GM19467 (cell line): ENCODE measurements around the gene TPP2.

Source experiments
- ATAC-seq: cut with Tn5 transposase; IDR thresholded peaks from one replicate; pipeline ENCODE4 v1.9.1; 2021; ENCODE audit warnings: mild to moderate bottlenecking, moderate library complexity; ENCODE audit not compliant: unreplicated experiment

The TPP2 gene

DNA sequence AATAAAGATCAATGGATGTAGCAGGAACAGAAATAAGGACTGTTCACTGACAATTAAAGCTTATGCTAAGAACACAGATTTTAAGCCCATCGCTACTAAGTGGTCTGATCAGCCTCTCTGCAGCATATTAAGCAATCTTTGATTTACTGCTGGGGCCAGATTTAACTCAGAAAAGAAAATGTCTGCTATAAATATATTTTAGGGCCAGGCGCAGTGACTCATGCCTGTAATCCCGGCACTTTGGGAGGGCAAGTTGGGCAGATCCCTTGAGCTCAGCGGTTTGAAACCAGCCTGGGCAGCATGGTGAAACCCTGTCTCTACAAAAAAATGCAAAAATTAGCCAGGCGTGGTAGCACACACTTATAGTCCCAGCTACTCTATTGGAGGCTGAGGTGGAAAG lies 55.1 kb downstream of the TPP2 start:
- no peak for ATAC-seq

DNA sequence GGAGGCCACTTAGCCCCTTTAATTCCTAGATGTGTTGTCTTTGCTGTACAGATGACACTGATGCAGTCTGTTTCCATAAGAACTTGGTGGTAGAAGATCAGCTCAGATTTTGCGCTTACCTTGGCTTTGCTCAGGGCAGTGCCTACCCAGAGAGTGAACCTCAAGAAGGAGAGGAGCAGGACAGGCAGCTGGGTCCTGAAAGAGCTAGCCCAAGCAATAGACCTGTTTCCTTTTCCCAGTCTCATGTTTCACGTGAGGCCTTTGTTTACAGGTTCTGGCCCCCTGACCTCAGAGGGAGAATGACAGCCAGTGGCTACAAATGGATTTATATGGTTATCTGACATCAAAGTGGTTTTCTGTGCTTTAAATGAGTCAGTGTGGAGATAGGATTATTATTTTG lies 58.0 kb downstream of the TPP2 start:
- no peak for ATAC-seq

DNA sequence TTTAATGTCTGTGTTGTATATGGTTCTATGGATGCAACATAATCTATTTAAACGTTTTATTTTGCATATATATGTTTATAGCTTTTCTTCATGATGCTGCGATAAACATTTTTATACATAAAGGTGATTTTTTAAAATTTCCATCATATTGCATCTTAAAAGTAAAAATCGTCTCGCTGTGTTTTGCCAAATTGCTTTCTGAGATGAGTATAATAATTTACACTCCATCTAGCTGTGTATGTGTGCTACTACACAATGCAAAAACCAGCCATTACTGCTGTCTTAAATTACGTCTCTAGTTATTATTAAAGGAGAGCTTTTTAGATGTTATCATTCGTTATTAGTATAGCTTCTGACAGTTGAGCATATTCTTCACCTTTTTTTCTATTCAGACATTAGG lies 60.8 kb downstream of the TPP2 start:
- no peak for ATAC-seq

DNA sequence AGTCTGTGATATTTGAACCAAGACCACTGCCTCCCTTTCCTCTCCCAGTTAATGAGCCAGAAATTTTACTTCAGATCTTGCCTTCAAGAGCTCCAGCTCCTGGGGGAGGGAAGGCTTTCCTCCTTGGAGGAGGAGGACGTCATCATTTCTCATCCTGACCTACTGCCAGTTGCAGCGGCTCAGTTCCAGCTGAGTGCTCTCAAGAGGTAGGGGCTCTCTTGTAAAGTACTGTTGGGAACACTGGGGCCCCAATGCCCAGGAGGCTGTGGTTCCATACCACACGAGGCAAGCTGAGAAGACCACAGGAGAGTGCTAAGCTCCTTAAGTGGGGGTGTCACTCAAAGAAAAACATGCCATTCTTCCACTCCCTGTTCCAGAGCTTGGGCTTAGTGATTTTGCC lies 61.9 kb downstream of the TPP2 start:
- ATAC-seq, result no peak

DNA sequence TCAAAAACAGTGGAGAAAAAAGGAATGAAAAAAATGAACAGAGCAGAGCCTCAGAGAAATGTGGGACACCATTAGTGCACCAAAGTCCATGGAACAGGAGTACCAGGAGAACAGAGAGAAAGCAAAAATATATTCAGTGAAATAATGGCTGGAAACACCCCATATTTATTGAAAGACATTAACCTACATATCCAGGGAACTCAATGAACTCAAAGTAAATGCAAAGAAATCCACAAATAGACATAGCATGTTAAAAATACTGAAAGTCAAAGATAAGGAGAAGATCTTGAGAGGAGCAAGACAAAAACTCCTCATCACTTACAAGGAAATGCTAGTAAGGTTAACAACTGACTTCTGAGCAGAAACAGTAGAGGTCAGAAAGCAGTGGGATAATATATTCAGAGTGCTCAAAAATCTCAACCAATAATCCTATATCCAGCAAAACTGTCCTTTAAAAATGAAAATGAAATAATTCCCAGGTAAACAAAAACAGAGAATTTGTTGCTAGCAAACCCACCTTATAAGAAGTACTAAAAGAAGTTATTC lies 62.5 kb downstream of the TPP2 start:
- ATAC-seq, result no peak

DNA sequence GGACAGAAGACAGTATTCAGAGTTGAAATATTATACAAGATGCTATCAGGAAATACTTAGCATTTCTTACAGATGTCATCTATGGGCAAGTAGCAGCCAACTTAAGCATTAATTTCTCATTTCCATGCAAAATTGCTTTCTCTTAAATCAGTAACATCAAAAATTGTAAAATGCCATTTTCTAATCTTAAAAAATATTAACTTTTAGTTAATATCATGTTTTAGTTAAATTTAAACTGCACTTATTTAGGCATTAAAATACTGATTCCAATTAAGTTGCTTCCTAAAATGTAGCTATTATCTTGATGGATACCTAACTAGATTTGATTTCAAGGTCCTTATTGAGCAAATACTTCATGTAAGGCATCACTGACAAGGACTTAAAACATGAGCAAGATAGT lies 70.2 kb downstream of the TPP2 start:
- ATAC-seq, result no peak

DNA sequence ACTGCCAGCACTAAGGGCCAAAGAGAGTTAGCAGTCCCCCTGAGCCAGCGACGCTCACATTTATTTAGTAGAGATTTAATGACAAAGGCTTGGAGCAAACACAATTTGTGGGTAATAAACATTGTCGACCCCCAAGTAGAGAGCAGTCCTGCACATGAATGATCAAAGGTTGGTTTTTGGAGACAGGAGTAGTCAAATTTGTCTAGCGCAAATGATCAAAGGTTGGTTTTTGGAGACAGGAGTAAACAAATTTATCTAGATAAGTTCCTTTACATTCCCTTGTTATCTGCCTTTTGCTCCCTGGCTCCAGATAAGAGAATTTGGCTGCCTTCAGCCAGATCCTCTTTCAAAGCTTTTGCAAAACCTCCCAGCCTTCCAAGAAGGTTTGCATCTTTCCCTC lies 71.1 kb downstream of the TPP2 start:
- no peak for ATAC-seq

DNA sequence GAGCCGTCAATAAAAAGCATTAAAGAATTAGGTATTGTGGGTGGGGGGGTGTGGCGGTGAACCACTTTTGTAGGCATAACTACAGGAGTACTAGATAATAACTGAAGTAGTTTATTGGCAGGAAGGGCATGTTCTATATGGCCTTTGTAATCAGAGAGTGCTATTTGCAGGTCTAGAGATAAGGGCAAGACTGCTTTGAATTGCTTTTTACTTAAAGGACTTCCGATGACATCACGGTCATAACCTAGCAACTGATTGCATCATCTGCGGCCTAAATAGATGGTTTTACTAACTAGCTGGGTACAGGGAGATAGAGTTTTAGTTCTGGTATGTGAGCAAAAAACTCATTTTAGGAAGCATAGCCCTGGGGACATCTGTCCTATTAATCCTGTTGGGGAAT lies 73.3 kb downstream of the TPP2 start:
- ATAC-seq, result no peak

DNA sequence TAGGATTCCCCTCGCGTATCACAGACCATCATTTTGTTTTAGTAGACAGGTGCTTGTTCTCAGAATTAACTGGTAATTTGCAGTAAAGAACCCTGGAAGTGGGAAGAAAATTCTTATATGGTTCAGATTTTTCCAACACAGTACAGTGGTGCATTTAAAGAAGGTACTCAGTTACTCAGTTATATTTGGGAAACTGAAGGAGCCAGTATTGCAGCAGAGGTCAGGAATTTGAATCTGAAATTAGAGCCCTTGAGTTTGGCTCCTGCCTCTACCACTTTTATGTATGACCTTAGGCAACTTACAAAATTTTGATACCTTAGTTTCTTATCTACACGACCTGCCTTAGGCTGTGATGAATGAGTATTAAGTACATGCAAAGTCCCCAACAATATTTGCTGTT lies 78.3 kb downstream of the TPP2 start:
- no peak for ATAC-seq

DNA sequence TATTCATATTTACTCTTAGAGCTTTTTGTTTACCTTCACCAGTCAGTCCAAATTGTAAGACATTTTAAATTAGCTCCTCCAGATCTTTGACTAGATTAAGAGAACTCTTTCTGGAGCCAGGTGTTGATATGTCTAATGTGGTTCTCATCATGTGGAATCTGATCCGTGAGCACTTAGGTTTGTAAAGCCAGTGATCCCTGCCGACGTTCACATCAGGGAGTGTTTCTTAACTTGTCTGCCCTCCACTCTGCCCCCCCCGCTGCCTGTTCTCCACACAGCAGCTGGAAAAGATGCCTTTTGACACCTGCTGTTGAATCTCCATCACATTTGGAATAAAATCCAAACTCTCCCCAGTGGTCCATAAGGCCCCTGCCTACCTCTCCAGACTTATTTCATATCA lies 80.3 kb downstream of the TPP2 start:
- no peak for ATAC-seq

DNA sequence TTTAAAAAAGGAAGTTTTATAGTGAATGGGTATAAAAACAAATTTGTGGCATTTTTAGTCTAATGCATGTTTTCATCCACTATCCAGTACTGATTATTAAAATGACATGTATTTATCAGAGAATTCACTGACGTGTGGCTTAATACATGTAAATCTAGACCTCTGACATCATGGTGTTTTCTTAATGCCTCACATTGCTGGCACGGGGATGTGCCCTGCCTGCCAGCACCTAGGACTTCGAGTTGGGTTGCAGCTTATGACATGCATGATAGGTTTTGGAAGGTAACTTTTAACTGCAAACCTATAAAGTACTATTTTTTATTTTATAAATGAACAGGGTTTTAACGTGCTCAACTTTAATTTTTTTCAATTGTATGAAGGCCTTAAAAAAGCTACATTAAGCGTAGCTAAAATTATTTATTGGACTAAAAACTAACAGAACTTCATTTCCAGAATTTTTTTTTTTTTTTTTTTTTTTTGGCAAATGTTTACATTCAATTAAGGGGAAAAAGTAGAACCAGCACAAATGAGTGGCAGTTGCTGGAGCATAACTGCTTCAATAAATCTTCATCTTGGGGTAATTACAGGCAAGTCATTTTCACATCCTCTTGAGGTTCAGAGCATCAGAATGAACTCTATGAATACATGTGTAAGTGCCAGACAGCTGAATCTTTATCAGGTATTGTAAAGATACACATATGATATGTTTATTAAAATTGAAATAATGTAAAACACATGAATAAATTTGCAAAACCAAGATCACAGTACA lies 81.7 kb downstream of the TPP2 start:
- ATAC-seq, result no peak

DNA sequence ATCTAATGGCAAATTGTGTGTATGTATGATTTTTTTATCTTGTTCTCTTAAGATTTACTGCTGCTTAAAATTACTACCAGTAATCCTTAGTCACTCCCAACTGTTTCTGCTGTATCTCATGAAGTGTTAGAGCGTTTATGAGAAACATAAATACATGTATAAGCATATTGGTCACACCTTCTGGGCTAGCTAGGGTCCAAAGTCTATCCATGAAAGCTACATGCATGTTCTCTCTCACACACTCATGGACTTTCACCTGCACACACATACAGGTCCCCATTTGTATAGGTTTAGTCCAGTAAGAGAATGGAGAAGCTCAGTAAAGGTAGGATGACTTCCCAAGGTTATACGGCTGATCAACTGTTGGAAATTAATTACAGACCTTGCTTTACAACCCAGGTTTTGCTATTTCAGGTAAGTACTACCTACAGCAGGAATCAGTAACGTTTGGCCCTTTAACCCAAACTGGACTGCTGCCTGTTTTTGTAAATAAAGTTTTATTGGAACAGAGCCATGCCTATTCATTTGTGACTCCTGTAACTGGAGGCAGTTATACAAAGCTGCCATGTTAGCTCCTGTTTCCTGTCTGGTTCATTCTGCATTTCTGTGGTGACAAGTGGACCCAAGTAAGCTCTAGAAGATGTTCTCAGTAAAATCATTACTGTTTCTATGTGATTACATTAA lies 82.8 kb downstream of the TPP2 start:
- ATAC-seq, result no peak

DNA sequence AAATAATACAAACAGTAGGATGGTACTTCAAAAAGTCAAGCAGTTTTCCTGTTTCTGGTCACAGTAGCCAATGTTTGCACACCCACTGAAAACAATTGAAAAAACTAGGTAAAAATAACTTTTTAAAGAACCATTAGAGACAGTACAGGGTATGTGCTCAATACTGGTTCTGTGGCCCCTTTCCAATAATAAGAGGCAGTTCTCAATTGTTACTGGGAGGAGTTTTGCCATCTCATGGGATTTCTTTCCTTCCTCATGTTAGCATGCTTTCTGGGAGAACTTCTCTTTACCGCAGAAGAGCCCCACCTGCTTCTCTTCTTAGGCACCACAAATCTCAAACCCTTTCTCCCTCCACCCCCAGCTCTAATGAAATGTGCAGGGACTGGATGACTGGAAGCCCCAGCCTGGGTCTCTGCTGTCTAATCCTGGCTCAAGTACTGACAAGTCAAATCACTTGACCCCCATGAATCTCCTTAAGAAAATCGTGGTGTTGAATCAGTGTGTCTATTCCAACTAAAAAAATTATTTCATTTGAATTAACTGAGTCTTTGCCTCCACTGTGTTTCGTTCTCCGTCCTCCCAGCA lies 83.4 kb downstream of the TPP2 start:
- no peak for ATAC-seq

DNA sequence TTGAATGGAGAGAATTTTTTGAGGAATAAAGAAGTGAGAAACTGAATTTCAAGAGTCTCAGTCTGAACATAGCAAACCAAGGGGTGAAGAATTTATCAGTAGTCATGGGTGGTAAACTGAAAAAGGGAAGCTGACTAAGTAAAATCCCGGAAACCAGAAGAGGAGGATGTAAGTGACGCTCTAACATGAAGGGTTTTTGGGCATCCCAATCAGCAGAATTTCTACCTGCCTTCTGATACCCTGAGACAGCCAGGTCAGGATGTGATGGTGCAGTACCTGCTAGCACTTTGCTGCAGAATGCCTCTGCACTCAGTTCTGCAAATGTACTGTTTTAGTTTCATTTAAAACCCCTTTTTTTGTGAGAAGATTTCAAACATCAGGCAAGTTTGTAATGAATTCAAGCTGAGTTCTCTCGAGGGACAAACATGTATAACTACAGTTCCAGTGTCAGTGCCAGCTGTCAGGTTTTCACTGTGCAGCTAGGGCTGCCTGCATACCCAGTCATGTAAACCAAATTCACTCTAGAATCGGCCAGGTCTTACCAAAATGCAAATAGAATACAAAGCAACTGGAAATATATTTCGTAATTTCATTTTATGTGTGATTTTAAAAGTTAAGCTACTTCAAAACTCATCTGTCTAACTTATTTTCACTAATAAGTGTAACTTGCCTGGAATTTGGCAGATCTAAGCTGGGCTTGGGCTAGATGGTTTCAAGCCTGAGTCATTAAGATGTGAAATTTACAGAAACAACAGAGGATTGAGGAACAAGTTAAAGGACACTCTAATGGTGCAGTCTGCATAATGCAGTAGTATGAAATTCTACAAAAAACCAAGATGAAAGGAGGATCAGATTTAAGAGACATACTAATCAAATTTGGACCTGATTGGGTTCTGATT lies 84.3 kb downstream of the TPP2 start:
- no peak for ATAC-seq

DNA sequence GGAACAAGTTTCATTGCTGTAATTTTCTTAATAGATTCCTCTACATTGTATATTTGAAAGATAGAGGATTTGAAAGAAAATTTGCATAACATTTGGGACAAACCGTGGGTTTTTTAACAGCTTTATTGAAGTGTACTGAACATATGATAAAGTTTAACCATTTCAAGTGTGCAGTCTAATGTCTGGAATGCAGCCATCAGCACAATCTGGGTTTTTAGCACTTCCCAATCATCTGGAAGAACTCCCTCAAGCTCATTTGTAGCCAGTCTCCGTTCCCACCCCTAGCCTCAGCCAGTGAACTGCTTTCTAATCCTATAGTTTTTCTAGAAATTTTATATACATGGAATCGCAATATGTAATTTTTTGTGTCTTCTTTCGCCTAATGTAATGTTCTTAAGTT lies 85.4 kb downstream of the TPP2 start:
- no peak for ATAC-seq

DNA sequence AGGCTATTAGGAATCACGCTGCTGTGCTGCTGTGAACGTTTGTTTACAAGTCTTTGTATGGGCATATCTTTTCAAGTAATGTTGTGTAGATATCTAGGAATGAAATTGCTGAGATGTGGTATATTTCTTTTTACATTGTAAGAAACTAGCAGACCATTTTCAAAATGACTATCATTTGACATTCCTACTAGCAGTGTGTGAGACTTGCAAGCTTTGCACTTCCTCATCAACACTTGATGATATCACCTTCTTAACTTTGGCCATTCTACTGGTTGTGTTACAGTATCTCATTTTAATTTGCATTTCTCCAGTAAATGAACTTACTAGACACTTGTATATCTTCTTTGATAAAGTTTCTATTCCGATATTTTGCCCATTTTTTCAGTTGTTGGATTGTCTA lies 85.9 kb downstream of the TPP2 start:
- ATAC-seq, result no peak

DNA sequence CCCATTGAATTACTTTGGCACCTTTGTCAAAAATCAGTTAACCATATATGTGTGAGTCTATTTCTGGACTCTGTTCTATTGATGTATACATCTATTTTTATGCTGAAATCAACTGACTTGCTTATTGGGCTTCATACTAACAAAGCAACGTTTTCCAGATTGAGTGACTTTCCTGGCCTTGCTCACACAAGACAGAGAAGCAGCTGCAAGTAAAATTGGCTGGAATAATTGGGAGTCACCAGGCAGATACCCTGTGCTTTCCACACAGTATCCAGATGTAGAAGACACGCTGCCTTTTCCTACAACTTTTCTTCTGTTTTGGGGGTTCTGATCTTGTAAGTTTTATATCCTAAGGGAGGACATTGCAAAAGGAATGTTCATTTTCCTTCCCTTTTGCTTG lies 86.9 kb downstream of the TPP2 start:
- no peak for ATAC-seq

DNA sequence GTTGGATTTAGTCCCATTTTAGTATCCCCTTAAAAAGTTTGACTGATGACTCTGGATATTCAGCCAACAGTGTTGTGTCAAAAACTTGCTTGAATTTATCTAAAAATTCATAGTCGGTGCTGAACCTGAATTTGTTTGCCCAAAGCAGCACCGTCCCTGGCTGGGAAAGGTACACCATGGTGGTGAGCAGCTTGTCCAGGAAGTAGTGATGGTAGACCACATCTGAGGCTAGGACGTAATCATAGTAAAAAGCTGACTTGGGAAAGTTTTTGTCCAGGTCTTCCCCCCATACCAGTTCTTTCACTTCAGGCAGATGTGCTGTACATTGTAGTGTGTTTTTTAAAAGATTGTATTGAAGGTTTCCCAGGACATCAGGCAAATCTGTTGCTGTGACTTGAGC lies 89.2 kb downstream of the TPP2 start:
- ATAC-seq, result no peak

DNA sequence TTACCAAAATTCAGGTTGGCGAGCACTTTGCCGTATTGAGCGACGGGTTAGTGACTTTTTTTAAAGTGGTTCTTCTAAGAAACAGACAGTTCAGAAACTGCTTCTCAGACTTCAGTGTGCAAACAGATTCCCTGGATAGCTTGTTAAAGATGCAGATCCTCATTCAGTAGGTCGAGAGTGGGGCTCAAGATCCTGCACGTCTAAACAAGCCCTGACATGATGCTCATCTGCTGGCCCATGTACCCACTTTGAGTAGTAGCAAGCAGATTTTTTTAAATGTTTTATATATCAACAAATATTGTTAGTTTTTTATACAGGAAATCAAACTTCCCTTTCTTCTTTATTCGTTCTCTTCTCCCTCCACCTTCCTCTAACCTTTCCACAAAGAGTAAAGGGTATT lies 90.7 kb downstream of the TPP2 start:
- no peak for ATAC-seq

DNA sequence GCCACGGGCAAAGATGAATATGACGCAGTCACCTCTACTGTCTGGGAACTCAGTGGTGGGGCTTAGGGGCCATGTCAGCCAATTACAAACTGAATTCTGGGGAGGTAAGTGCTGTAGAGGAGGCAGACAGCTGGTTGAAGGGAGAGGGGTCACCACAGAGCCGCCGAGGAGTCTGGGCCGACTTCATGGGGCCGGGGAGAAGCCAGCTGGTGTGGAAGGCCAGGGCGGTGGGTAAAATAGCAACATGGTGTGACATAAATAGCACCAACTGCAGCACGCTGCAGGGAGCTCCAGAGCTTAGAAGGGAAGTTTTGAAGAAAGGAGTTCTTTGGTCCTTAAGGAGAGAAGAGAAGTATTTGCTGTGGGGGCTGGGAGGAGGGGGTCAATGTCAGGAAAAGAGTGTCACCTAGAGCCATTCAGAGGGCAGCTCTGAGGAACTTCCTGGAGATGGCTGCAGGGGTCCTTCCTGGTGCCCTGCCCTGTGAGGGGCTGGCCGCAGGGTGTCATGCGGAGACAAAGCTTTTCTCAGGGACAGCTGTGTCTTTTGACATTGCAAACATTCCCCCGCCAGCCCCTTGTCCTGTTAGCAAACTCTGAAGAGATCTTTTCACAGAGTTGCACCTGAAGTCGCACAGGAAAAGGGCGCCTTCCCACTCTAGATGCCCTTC lies 91.7 kb downstream of the TPP2 start:
- no peak for ATAC-seq

DNA sequence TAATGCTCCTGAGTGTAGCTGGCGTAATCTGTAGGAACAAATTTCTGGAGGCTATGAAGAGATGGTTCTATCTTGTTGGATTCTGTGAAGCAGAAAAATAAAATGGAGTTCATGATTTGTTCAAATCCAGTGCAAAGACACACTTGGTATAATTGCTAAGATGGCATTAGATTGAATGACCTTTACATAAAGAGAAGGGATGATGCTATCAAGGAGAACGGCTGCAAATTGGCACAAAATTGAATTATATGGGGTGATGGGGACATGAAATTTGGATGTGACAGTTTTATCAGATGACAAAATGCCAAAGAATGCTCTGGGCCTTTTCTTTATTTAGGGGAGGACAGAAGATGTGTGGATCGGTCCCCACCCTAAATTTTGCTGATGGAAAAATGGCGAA lies 94.1 kb downstream of the TPP2 start:
- ATAC-seq, result no peak
